ENCODE measurements around the gene ELOVL1.

The ELOVL1 gene

DNA sequence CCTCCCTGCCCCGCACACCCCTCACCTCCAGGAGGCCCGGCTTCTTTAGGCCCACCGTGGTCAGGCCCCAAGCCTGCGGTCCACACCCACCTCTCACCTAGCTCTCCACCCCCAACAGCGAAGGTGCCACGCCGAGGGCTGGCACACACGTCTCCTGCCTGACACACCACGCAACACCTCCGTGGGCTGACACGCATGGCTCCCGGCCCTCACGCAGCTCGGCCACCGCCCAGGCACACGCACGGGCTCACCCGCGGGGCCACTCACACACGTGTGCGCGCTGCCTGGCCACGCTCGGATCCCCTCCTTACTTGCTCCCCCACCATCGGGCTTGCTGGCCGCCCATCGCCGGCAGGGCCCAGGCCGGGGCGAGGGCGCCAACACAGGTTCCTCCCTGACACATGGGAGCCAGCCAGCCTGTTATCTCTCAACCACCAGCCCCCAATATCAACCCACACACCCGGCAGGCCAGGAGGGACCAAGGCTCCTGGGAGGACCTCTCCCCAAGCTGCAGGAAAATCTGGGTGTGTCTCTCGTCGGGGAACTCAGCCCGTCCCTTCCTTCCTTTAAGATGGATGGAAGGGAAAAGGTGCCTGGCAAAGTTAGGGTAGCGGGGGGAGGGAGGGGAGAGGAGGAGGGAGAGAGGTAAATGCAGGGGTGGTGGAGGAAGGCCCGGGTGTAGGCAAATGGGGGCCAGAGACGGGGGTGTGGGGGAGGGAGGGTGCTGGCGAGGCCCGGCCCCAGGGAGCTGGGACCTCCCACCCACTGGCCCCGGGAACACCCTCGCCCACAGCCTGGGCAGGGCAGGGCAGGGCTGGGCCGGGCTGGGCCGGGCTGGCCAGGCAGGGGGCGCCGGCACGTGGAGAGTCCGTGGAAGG, 546 bp downstream of the ELOVL1 start:
- no peaks in the 10 kb centered on the region for H3K27me3 Mint-ChIP-seq
- H3K4me3 Mint-ChIP-seq, result peak overlapping the region; percentile 88 to 90
- H3K9me3 Mint-ChIP-seq, result no peaks in the 10 kb centered on the region
- peak overlapping the region; percentile 80 to 96 for H3K27ac Mint-ChIP-seq
- H3K4me1 Mint-ChIP-seq, result peaks cover 67% of the 10 kb centered on the region
- ATAC-seq (peak; percentile 66), DNase-seq (peak; percentile 42 to 48)

DNA sequence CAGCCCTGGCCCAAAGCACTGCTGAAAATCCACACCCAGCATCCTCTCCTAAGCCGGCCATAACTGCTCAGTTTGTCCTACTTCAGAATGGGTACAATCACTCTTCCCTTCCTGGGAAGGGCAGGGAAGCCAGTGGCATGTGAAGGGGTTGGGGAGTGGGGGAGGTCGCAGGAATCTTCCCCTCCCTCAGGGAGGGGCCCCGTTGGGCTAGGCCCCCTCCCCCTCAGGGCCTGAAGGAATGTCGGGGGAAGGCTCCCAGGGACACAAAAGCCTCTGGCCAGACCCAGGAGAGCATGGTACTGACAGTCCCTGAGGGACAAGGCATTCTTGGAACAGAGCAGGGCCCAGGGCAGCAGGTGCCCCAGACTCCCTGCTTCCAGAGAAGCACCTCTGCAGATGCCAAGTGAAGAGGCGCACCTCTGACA, 1.2 kb downstream of the ELOVL1 start:
- peak overlapping the region; percentile 88 to 90 for H3K4me3 Mint-ChIP-seq
- ATAC-seq, result no peak
- DNase-seq, result no peak
- H3K27me3 Mint-ChIP-seq, result no peaks in the 10 kb centered on the region
- H3K4me1 Mint-ChIP-seq, result peaks cover 73% of the 10 kb centered on the region
- no peaks in the 10 kb centered on the region for H3K9me3 Mint-ChIP-seq
- peak overlapping the region; percentile 80 to 96 for H3K27ac Mint-ChIP-seq

DNA sequence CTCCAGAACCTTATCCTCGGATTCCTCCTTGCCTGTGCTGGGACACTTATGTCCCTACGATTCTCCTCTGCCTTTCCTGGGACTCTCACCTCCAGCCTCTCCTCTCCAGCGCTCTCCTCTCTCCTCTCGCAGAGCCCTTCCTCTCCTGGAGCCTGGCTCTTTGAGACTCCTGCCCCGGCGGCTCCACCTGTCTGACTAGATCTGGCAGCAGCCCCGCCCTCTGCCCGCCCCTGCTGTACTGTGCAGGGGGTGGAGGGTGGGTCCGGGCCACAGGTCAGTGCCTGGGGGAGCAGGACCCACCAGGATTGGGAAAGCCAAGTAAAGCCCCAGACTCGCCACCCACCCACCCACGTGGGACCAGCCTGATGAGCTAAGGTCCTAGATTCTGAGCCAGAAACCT, 1.6 kb downstream of the ELOVL1 start:
- DNase-seq (no peak), ATAC-seq (no peak)
- H3K4me3 Mint-ChIP-seq, result peak overlapping the region; percentile 88 to 90
- no peaks in the 10 kb centered on the region for H3K27me3 Mint-ChIP-seq
- H3K27ac Mint-ChIP-seq, result peak overlapping the region; percentile 3 to 69
- peaks cover 78% of the 10 kb centered on the region for H3K4me1 Mint-ChIP-seq
- no peaks in the 10 kb centered on the region for H3K9me3 Mint-ChIP-seq

DNA sequence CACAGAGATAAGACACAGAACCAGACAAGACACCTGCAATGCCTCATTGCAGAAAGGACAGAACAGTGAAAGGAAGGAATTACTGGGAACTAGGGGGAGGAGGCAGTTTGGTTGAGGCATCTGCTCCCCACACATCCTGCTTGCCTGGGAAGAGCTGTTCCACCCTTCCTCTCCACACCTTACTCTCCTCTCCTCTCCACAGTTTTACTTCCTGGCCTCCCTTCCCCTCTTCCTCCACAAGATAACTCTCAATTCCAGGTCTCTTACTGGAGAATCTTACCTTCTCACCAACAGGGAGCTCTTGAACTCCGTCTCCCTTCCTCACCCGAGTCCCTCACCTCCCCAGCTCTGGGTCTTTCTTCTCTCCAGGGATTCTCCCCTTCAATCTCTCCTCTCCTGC, 2.1 kb downstream of the ELOVL1 start:
- H3K27me3 Mint-ChIP-seq, result no peaks in the 10 kb centered on the region
- peaks cover 81% of the 10 kb centered on the region for H3K4me1 Mint-ChIP-seq
- no peak for ATAC-seq
- no peaks in the 10 kb centered on the region for H3K9me3 Mint-ChIP-seq
- peak overlapping the region; percentile 6 to 74 for H3K27ac Mint-ChIP-seq
- DNase-seq, result no peak
- H3K4me3 Mint-ChIP-seq, result peak overlapping the region; percentile 88 to 90

DNA sequence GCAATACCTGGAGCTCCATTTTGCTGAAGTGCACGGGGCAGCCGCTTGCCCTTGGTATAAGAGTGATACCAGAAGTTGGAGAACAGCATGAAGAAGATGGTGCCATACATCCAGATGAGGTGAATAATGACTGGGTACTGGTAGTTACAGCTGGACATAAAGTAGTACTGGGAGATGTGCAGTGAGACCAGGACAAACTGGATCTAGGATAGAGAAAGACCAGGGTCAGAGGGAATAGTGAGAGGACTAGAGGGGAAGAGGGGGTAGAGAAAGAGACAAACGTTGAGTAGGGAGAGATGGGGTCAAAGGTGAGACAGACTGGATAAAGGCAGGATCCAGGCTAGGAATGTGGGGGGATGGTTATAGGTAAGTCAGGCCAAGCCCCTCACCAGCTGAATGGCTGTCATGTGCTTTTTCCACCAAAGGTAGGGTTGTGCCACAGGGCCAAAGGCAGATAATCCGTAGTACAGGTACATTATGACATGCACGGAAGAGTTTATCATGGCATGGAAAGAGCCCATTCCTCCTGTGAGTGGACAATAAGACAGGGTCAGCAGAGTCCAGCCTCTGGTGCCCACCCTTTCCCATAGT, 3.8 kb downstream of the ELOVL1 start:
- Mint-ChIP-seq H3K27ac (no peak overlapping the region), H3K9me3 (no peaks in the 10 kb centered on the region), H3K27me3 (no peaks in the 10 kb centered on the region), H3K4me1 (peaks cover 89% of the 10 kb centered on the region), H3K4me3 (no peak overlapping the region)
- DNase-seq (no peak), ATAC-seq (no peak)

DNA sequence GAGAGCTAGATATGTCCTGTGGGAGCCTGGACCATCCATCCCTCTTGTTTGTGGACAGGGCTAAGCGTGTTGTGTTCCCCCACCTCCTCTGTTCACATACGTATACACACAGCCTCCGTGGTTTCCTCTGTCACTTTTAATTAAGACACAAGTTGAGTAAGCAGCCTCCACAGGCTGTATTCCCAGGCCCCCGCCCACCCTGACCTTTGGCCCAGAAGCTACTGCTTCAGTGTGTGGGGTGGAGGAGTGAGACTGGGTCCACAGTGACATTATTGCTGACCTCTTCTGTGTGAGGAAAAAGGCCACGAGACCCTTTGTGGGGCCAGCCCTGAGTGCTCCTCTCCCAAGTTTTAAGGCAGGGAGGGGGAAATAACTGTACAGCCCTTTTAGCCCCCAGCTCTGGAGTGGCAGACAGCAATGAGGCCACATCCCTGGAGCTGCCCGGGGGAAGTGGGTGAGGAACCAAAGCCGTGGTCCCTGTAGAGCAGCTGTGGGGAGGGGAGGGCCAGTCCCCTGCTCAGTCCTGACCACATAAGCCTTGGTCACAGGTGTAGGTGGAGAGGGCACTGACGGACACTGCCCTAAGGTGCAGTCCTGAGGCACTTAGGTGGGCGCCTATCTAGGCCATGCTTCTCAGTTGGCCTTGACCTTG, 4.4 kb downstream of the ELOVL1 start:
- ATAC-seq, result no peak
- H3K27ac Mint-ChIP-seq, result no peak overlapping the region
- no peak for DNase-seq
- no peaks in the 10 kb centered on the region for H3K9me3 Mint-ChIP-seq
- H3K4me1 Mint-ChIP-seq, result peaks cover 84% of the 10 kb centered on the region
- H3K4me3 Mint-ChIP-seq, result no peak overlapping the region
- no peaks in the 10 kb centered on the region for H3K27me3 Mint-ChIP-seq

DNA sequence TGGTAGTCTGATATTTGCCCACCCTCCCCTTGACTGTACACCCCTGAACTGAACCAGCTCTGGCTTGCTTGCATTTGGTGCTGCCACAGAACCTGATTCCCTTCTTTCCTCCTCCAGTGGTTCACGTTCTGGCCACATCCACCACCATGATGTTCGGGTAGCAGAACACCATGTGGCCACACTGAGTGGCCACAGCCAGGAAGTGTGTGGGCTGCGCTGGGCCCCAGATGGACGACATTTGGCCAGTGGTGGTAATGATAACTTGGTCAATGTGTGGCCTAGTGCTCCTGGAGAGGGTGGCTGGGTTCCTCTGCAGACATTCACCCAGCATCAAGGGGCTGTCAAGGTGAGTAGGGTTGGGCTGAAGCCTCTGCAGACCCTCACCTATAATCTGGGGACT, 7.2 kb downstream of the ELOVL1 start:
- Mint-ChIP-seq H3K27ac (peak overlapping the region in 1 of 2 donors; percentile 87), H3K27me3 (no peaks in the 10 kb centered on the region), H3K9me3 (no peaks in the 10 kb centered on the region), H3K4me1 (peaks cover 72% of the 10 kb centered on the region), H3K4me3 (peak overlapping the region; percentile 94 to 98)
- ATAC-seq (no peak), DNase-seq (no peak)

DNA sequence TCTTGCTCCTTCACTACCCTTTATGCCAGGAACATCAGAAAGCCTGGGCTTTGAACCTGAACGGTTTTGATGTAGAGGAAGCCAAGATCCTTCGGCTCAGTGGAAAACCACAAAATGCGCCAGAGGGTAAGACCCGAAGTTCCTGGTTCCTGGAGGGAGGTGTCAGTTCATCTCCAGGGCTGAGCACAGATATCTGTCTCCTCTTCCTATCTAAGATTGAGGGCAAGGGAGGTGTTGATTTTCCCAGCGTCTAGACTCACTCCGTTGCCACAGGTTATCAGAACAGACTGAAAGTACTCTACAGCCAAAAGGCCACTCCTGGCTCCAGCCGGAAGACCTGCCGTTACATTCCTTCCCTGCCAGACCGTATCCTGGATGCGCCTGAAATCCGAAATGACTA, 8.1 kb downstream of the ELOVL1 start:
- no peaks in the 10 kb centered on the region for H3K27me3 Mint-ChIP-seq
- H3K4me3 Mint-ChIP-seq, result peak overlapping the region; percentile 94 to 98
- H3K4me1 Mint-ChIP-seq, result peaks cover 63% of the 10 kb centered on the region
- DNase-seq (no peak), ATAC-seq (no peak)
- H3K9me3 Mint-ChIP-seq, result no peaks in the 10 kb centered on the region
- H3K27ac Mint-ChIP-seq, result peak overlapping the region; percentile 80 to 94

DNA sequence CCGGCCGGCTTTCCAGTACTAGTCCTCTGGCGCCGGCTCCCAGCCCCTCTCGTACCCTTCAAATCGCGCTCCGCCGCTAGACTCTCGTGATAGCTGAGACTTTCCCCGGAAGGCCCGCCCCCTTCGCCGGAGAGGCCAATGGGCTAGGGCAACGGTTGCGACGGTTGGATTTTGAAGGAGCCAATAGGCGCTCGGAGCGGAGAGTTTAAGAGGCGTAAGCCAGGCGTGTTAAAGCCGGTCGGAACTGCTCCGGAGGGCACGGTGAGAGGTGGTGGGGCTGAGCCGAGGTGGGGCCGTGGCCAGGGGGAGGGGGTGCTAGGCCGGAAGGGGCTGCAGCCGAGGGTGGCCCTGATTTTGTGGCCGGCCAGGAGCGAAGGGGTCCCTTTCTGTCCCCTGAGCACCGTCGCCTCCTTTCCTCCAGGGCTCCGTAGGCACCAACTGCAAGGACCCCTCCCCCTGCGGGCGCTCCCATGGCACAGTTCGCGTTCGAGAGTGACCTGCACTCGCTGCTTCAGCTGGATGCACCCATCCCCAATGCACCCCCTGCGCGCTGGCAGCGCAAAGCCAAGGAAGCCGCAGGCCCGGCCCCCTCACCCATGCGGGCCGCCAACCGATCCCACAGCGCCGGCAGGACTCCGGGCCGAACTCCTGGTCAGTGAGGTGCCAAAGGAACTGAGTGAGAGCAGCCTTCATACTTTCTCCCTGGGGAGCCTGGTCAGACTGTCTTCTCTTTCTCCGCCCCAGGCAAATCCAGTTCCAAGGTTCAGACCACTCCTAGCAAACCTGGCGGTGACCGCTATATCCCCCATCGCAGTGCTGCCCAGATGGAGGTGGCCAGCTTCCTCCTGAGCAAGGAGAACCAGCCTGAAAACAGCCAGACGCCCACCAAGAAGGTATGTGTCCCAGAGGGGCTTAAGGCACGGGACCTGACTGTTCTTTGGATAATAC, 8.8 kb downstream of the ELOVL1 start, which contains the start of gene CDC20:
TSS of gene CDC20 (plus strand) at position 236 of the 948 bp plus-strand sequence. CDS start at position 471, 235 bp downstream.
- ATAC-seq, result peak; percentile 98
- Mint-ChIP-seq H3K27ac (peak within 1 kb of the TSS; percentile 95 to 96), H3K4me3 (peak within 1 kb of the TSS; percentile 94 to 98), H3K9me3 (no peaks in the 10 kb centered on the region), H3K4me1 (peaks cover 56% of the 10 kb centered on the region), H3K27me3 (no peaks in the 10 kb centered on the region)
- DNase-seq, result peak; percentile 98 to 99

DNA sequence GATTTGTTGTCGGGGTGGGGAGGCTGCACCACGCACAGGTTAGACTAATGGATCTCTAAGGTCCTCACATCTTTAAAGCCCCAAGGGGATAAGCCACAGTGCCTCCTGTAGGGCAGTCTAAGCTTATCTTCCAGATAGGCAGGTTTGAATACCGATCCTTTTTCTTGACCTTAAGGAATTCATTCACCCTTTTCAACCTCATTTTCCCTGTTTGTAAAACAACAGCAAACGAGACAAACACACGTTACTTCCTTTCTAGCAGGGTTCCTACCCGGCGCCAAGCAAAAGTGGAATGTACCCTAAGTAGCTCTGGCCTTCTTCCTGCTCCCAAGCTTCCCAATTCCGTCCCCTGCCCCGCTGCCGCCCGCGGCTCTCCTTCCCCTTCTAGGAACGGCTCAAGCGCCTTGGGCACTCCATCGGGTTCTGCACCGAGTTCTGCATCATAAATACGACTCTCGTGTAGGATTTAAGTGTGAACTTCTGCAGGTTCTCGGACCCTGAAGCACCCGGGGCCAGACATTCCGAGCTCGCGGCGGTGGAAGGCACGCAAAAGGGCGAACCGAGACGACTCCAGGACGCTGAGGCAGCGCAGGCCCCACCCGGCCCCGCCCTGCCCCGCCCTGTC, 9.6 kb downstream of the ELOVL1 start:
- DNase-seq (no peak), ATAC-seq (peak; percentile 38)
- Mint-ChIP-seq H3K27ac (peak overlapping the region; percentile 95 to 96), H3K4me1 (peaks cover 48% of the 10 kb centered on the region), H3K27me3 (no peaks in the 10 kb centered on the region), H3K9me3 (no peaks in the 10 kb centered on the region), H3K4me3 (peak overlapping the region; percentile 94 to 98)

DNA sequence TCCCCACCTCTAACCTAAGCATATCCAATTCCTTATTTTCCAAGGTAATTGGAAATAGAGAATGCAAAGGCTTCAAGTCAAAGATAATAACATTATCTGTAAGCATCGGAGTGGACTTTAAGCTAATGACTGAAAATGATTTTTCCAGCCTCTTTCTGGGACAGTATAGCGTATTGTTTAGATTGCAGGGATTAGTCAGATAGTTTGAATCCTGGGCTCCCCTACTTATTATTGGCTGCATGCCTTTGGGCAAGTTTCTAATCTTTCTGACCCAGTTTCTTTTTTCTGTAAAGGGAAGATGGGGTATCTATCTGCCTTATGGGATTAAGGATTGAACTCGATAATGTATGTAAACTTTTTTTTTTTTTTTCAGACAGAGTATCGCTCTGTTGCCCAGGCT, 10.6 kb downstream of the ELOVL1 start:
- H3K27me3 Mint-ChIP-seq, result no peaks in the 10 kb centered on the region
- DNase-seq (no peak), ATAC-seq (no peak)
- H3K27ac Mint-ChIP-seq, result no peak overlapping the region
- peak overlapping the region in 1 of 2 donors; percentile 98 for H3K4me3 Mint-ChIP-seq
- peaks cover 38% of the 10 kb centered on the region for H3K4me1 Mint-ChIP-seq
- H3K9me3 Mint-ChIP-seq, result no peaks in the 10 kb centered on the region

DNA sequence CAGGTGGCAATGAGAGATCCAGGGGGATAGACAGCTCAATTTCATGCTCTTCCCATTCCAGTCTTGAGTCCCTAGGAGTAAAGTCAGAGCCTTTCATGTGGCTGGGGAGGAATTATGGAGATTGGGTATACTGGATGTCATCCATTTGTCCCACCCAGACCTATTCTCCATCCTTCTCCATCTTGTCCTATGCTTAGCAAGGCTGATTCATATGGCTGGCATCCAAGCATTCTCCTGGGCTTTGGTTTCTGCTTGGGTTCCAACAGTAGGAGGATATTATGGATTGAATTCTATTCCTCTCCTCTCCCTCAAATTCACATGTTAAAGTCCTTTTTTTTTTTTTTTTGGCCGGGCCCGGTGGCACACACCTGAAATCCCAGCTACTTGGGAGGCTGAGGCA, 12.9 kb downstream of the ELOVL1 start:
- Mint-ChIP-seq H3K4me3 (no peak overlapping the region), H3K4me1 (peaks cover 18% of the 10 kb centered on the region), H3K9me3 (no peaks in the 10 kb centered on the region), H3K27me3 (no peaks in the 10 kb centered on the region), H3K27ac (no peak overlapping the region)
- no peak for ATAC-seq
- no peak for DNase-seq

DNA sequence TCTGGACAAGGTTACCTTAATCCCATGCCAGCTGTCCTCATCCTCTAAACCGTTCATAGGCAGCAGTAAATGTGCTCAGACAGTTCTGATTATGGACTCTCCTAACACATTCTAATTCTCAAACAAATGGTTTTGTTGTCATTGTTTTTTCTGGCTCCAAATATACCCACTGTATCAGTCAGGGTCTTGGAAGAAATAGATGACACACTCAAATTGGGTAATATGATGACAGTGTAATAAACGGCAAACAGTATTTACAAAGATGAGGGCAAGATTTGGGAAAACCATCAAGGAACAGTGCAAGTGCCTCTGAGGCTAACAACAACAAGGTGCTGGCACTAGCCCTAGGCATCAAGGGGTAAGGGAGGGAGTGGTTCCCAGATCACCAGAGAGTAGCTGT, 13.3 kb downstream of the ELOVL1 start:
- DNase-seq (no peak), ATAC-seq (no peak)
- H3K4me1 Mint-ChIP-seq, result peaks cover 18% of the 10 kb centered on the region
- H3K4me3 Mint-ChIP-seq, result no peak overlapping the region
- no peaks in the 10 kb centered on the region for H3K9me3 Mint-ChIP-seq
- H3K27me3 Mint-ChIP-seq, result no peaks in the 10 kb centered on the region
- H3K27ac Mint-ChIP-seq, result no peak overlapping the region

DNA sequence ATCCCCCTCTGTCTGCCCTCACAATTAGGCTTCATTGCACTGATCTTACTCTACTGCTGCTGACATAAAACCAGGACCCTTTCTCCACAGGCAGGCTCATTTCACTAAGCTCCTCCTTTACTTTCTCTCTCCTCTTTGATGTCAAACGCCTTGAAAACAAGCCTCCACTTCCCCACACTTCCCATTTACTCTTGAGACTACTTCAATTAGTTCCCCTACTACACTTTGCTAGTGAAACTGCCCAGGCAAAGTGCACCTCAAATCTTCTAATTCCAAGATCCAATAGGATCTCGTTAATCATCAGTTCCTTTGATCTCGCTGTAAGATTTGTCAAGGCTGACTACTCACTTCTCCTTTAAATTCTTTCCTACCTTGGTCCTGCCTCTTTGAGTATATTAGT, 14.9 kb downstream of the ELOVL1 start:
- no peaks in the 10 kb centered on the region for H3K9me3 Mint-ChIP-seq
- H3K4me1 Mint-ChIP-seq, result peaks cover 19% of the 10 kb centered on the region
- ATAC-seq (no peak), DNase-seq (no peak)
- H3K4me3 Mint-ChIP-seq, result no peak overlapping the region
- peak overlapping the region in 1 of 2 donors; percentile 11 for H3K27ac Mint-ChIP-seq
- H3K27me3 Mint-ChIP-seq, result no peaks in the 10 kb centered on the region

DNA sequence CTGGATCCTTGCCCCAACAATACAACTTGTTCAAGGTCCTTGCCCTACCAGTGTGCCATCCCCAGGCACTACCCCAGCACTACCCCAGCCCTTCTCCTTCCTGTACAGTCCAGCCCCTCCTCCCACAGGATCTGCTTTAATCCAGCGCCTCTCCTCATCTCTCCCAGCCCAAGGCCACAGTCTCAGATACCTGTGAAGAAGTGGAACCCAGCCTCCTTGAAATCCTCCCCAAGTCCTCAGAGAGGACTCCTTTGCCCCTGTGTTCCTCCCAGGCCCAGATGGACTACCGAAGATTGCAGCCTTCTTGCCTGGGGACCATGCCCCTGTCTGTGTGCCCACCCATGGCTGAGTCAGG, 15.5 kb downstream of the ELOVL1 start:
- no peak overlapping the region for H3K4me3 Mint-ChIP-seq
- ATAC-seq (no peak), DNase-seq (no peak)
- no peaks in the 10 kb centered on the region for H3K9me3 Mint-ChIP-seq
- H3K4me1 Mint-ChIP-seq, result peaks cover 16% of the 10 kb centered on the region
- no peak overlapping the region for H3K27ac Mint-ChIP-seq
- no peaks in the 10 kb centered on the region for H3K27me3 Mint-ChIP-seq

Data from stimulated activated naive CD8-positive, alpha-beta T cell treated with anti-CD3 and anti-CD28 coated beads, Interleukin-15, amount 100 ng/mL, for 72 hours (primary cell).